SK-N-SH (cell line): Measurements from ENCODE around the gene EAF2. TPM values are rescaled to one million over a fixed set of nuclear protein-coding genes. Genes with fewer than 3 reads are reported as not detected.

Experiments used
- CTCF ChIA-PET: fragments of 300-600, 350-600 bp; formaldehyde crosslinking; extraction: SDS; loops from one replicate; lab custom pipeline; 2021; lab: Yijun Ruan, JAX
- POLR2A ChIA-PET: fragments of 350-600 bp; sonication (Branson Sonifier 250); formaldehyde crosslinking; extraction: SDS; loops from one replicate; lab custom pipeline; 2020; ENCODE audit warnings: antibody characterized with exemption, inconsistent platforms; lab: Yijun Ruan, JAX
- DNase-seq: peaks from one replicate; pipeline ENCODE4 v3.0.0; 2012
- H2AFZ ChIP-seq: fragments of 200-600 bp; sonication (generic); 2 replicates; pipeline ENCODE4 v1.8.1; 2016; ENCODE audit warnings: antibody characterized with exemption, mild to moderate bottlenecking, low read depth
- H3F3A ChIP-seq: fragments of 200-600 bp; sonication (generic); replicated peaks from 2 replicates; pipeline ENCODE3; 2016; ENCODE audit warnings: antibody characterized with exemption, mild to moderate bottlenecking; ENCODE audit not compliant: insufficient read depth
- H3K27ac ChIP-seq, 2 experiments: fragments of 200-500 bp in 1 of 2; fragments of 200-600 bp in 1 of 2; sonication (Bioruptor generic) in 1 of 2; sonication (generic), shearing (Covaris generic) in 1 of 2; 2 replicates each; pipeline versions ENCODE4 v1.5.1 to v1.6.1; 2014 to 2016; ENCODE audit warnings: low read depth in 2 of 2, inconsistent platforms in 1 of 2, low read length in 1 of 2, mild to moderate bottlenecking in 1 of 2, mixed read lengths in 1 of 2
- H3K27me3 ChIP-seq: fragments of 200-600 bp; sonication (generic), shearing (Covaris generic); 2 replicates; pipeline ENCODE4 v1.6.1; 2016; ENCODE audit warnings: mixed run types; ENCODE audit not compliant: insufficient read depth
- H3K36me3 ChIP-seq, 2 experiments: fragments of 200-500 bp in 1 of 2; fragments of 200-600 bp in 1 of 2; sonication (Bioruptor generic) in 1 of 2; sonication (generic) in 1 of 2; replicated peaks in 1 of 2; 2 replicates each; pipeline versions ENCODE3 to v1.5.1; 2014 to 2016; ENCODE audit warnings: low read length in 1 of 2, mild to moderate bottlenecking in 1 of 2; ENCODE audit not compliant: insufficient read depth in 2 of 2, control insufficient read depth in 1 of 2
- H3K4me1 ChIP-seq, 2 experiments: fragments of 200-500 bp in 1 of 2; fragments of 200-600 bp in 1 of 2; sonication (Bioruptor generic) in 1 of 2; sonication (generic), shearing (Covaris generic) in 1 of 2; 2 replicates each; pipeline versions ENCODE4 v1.5.1 to v1.6.1; 2014 to 2016; ENCODE audit warnings: low read depth in 1 of 2, low read length in 1 of 2, mixed run types in 1 of 2; ENCODE audit not compliant: insufficient read depth in 2 of 2, control insufficient read depth in 1 of 2
- H3K4me2 ChIP-seq: fragments of 200-600 bp; sonication (generic), shearing (Covaris generic); 2 replicates; pipeline ENCODE4 v1.6.1; 2017; ENCODE audit warnings: mixed run types
- H3K4me3 ChIP-seq, 2 experiments: fragments of 200-500 bp in 1 of 2; fragments of 200-600 bp in 1 of 2; sonication (Bioruptor generic) in 1 of 2; sonication (generic), shearing (Covaris generic) in 1 of 2; 2 replicates each; pipeline versions ENCODE4 v1.5.1 to v1.8.1; 2014 to 2016; ENCODE audit warnings: low read depth in 2 of 2, inconsistent platforms in 1 of 2, low read length in 1 of 2, mild to moderate bottlenecking in 1 of 2, mixed read lengths in 1 of 2, moderate library complexity in 1 of 2
- H3K79me2 ChIP-seq: fragments of 200-600 bp; sonication (generic); 2 replicates; pipeline ENCODE4 v1.8.1; 2017; ENCODE audit warnings: mild to moderate bottlenecking; ENCODE audit not compliant: insufficient read depth
- H3K9ac ChIP-seq: fragments of 200-600 bp; sonication (generic); 2 replicates; pipeline ENCODE4 v1.6.1; 2017; ENCODE audit warnings: mixed run types
- H3K9me2 ChIP-seq: fragments of 200-600 bp; sonication (generic); 2 replicates; pipeline ENCODE4 v1.6.1; 2017; ENCODE audit warnings: mixed run types
- H3K9me3 ChIP-seq: fragments of 200-600 bp; sonication (generic); 2 replicates; pipeline ENCODE4 v1.6.1; 2017; ENCODE audit warnings: mixed run types, mild to moderate bottlenecking, moderate library complexity
- H4K20me1 ChIP-seq: fragments of 200-600 bp; sonication (generic); 2 replicates; pipeline ENCODE4 v1.6.1; 2017; ENCODE audit warnings: mild to moderate bottlenecking, mixed run types; ENCODE audit not compliant: insufficient read depth
- CTCF ChIP-seq: fragments of 200-600 bp; sonication (generic); IDR thresholded peaks from 2 replicates; pipeline ENCODE4 v1.6.1; 2017; ENCODE audit warnings: antibody characterized with exemption, mild to moderate bottlenecking, moderate library complexity
- EP300 ChIP-seq, 2 experiments: IDR thresholded peaks; 2 replicates each; pipeline versions ENCODE4 v1.4.0 to v1.6.1; 2012; ENCODE audit warnings: borderline replicate concordance in 1 of 2, low read depth in 1 of 2, low read length in 1 of 2
- EZH2phosphoT487 ChIP-seq: fragments of 200-600 bp; sonication (generic); IDR thresholded peaks from 2 replicates; pipeline ENCODE4 v1.6.1; 2017; ENCODE audit warnings: low read depth, mixed run types, mild to moderate bottlenecking, antibody characterized with exemption, moderate library complexity, borderline replicate concordance
- FOSL2 ChIP-seq: IDR thresholded peaks from 2 replicates; pipeline ENCODE4 v1.4.0; 2012; ENCODE audit warnings: low read depth, mild to moderate bottlenecking, moderate library complexity, borderline replicate concordance
- IRF3 ChIP-seq: fragments of 150-350 bp; IDR thresholded peaks from 2 replicates; pipeline ENCODE4 v1.6.1; 2016; ENCODE audit warnings: mild to moderate bottlenecking, low read depth, low read length
- JUND ChIP-seq: IDR thresholded peaks from 2 replicates; pipeline ENCODE4 v1.4.0; 2012
- MAX ChIP-seq: IDR thresholded peaks from 2 replicates; pipeline ENCODE4 v1.4.0; 2012; ENCODE audit warnings: low read depth
- NFIC ChIP-seq: IDR thresholded peaks from 2 replicates; pipeline ENCODE4 v1.4.0; 2012; ENCODE audit warnings: borderline replicate concordance
- NRF1 ChIP-seq: IDR thresholded peaks from 2 replicates; pipeline ENCODE4 v1.6.1; 2012; ENCODE audit warnings: low read depth, mild to moderate bottlenecking, low read length
- PBX3 ChIP-seq: IDR thresholded peaks from 2 replicates; pipeline ENCODE4; 2012
- RAD21 ChIP-seq: IDR thresholded peaks from 2 replicates; pipeline ENCODE4 v1.6.1; 2012; ENCODE audit warnings: mild to moderate bottlenecking, low read length
- RFX5 ChIP-seq: IDR thresholded peaks from 2 replicates; pipeline ENCODE4 v1.6.1; 2012; ENCODE audit warnings: mild to moderate bottlenecking, improper control_type of control experiment, low read length
- RXRA ChIP-seq: IDR thresholded peaks from 2 replicates; pipeline ENCODE4 v1.4.0; 2012; ENCODE audit warnings: low read depth, mild to moderate bottlenecking, borderline replicate concordance
- SIN3A ChIP-seq: IDR thresholded peaks from 2 replicates; pipeline ENCODE4 v1.6.1; 2012; ENCODE audit warnings: low read depth, mild to moderate bottlenecking, low read length, moderate library complexity, borderline replicate concordance
- TCF12 ChIP-seq: IDR thresholded peaks from 2 replicates; pipeline ENCODE4 v1.4.0; 2012
- TEAD4 ChIP-seq: IDR thresholded peaks from 2 replicates; pipeline ENCODE4 v1.4.0; 2012; ENCODE audit warnings: mild to moderate bottlenecking, borderline replicate concordance; ENCODE audit not compliant: insufficient read depth
- USF1 ChIP-seq: IDR thresholded peaks from 2 replicates; pipeline ENCODE4 v1.4.0; 2012; ENCODE audit warnings: low read depth, borderline replicate concordance
- WGBS: methylation state at CpG from one replicate; pipeline ENCODE4 v1.1.6; 2017; ENCODE audit warnings: low lambda C conversion rate; 5-methylcytosine and 5-hydroxymethylcytosine counted together
- polyA plus RNA-seq, 3 experiments: library from polyadenylated mRNA; depleted of rRNA; stranded (reverse); fragments of >200 nt; gene quantifications; 2 replicates each; pipeline ENCODE4 v1.2.3, GENCODE V29; 2012

EAF2 gene
- polyA plus RNA-seq, 1 of the 3 experiments (the other 2 are of a cell fraction): 0.85 TPM

- H3K4me1 ChIP-seq: no peaks in the 10 kb centered on the region; a peak in 1 of 4 replicates
- TF ChIP-seq CTCF: peak; percentile 52
- no peak for TF ChIP-seq PBX3
- TF ChIP-seq RAD21: 0 out of 2 replicates have a peak, but pooled peaks have one; percentile 5
- TF ChIP-seq, all 33 proteins: peak for 2
- Histone ChIP-seq H3K4me2 (no peak overlapping the region), H3K36me3 (no peaks in the 10 kb centered on the region), H3K27me3 (no peaks in the 10 kb centered on the region), H3K9me2 (no peaks in the 10 kb centered on the region), H3F3A (no peaks in the 10 kb centered on the region), H3K4me3 (no peak overlapping the region), H3K27ac (no peak overlapping the region), H2AFZ (no peak overlapping the region), H3K79me2 (no peaks in the 10 kb centered on the region), H3K9me3 (no peaks in the 10 kb centered on the region), H3K9ac (no peak overlapping the region), H4K20me1 (no peaks in the 10 kb centered on the region)
- 21% methylated on average over 1 of the region's 1 CpG for WGBS
- peak; percentile 11 for DNase-seq
- POLR2A ChIA-PET: no interaction called here
- CTCF ChIA-PET: interaction anchor here (1.0 kb wide), 1 partner anchor 12 kb away, joined by 5 read pairs; no protein-coding TSS in a partner anchor
Measured at GRCh38 chr3:121883507-121883906, 48.5 kb downstream of the EAF2 start.

GRCh38 chr3:121885386-121885785, 50.4 kb downstream of the EAF2 start:
- H3K79me2 ChIP-seq: no peaks in the 10 kb centered on the region
- no peaks in the 10 kb centered on the region for H3K9me3 ChIP-seq
- no peaks in the 10 kb centered on the region for H4K20me1 ChIP-seq
- no peak overlapping the region for H3K4me3 ChIP-seq
- H3F3A ChIP-seq: no peaks in the 10 kb centered on the region
- no peaks in the 10 kb centered on the region for H3K4me1 ChIP-seq
- DNase-seq: no peak
- no peak overlapping the region for H3K27ac ChIP-seq
- WGBS: 81% methylated on average over 2 of the region's 2 CpGs
- ChIA-PET CTCF (no interaction called here), POLR2A (no interaction called here)
- H3K9ac ChIP-seq: no peak overlapping the region
- no peaks in the 10 kb centered on the region for H3K36me3 ChIP-seq
- H2AFZ ChIP-seq: no peak overlapping the region
- no peaks in the 10 kb centered on the region for H3K9me2 ChIP-seq
- TF ChIP-seq JUND (no peak), IRF3 (no peak), SIN3A (no peak), EP300 (IDR thresholded peaks at IDR 0.05; ENCODE audit: borderline replicate concordance in 1 of 2, low read depth in 1 of 2, low read length in 1 of 2) (no peak), USF1 (no peak), RAD21 (no peak), EZH2phosphoT487 (no peak), TCF12 (no peak), FOSL2 (no peak), NRF1 (no peak), NFIC (no peak), RXRA (no peak), RFX5 (no peak), MAX (no peak), TEAD4 (no peak)
- H3K27me3 ChIP-seq: no peaks in the 10 kb centered on the region
- H3K4me2 ChIP-seq: no peak overlapping the region
